H1 (cell line): ENCODE measurements around the gene HOXB3. TPM values are rescaled to one million over a fixed set of nuclear protein-coding genes. Genes with fewer than 3 reads are reported as not detected.

ENCODE experiments used
- ATF3 ChIP-seq: IDR thresholded peaks from 2 replicates; pipeline ENCODE4 v1.6.1; 2011; ENCODE audit warnings: low read depth, mild to moderate bottlenecking, low read length; ENCODE audit not compliant: insufficient read depth
- CREB1 ChIP-seq: IDR thresholded peaks from 2 replicates; pipeline ENCODE4 v1.6.1; 2012; ENCODE audit warnings: inconsistent platforms
- RAD21 ChIP-seq, 2 experiments: IDR thresholded peaks in 1 of 2; conservative IDR thresholded peaks in 1 of 2; 2 replicates each; pipeline ENCODE4 v1.6.1; 2011; ENCODE audit warnings: low read depth in 2 of 2, low read length in 2 of 2, improper control_type of control experiment in 1 of 2, inconsistent platforms in 1 of 2, mild to moderate bottlenecking in 1 of 2, moderate library complexity in 1 of 2
- SIN3A ChIP-seq, 2 experiments: IDR thresholded peaks in 1 of 2; conservative IDR thresholded peaks in 1 of 2; 2 replicates each; pipeline ENCODE4 v1.6.1; 2011 to 2012; ENCODE audit warnings: low read length in 2 of 2, improper control_type of control experiment in 1 of 2, low read depth in 1 of 2, mild to moderate bottlenecking in 1 of 2
- SIRT6 ChIP-seq: IDR thresholded peaks from one replicate; pipeline ENCODE4 v1.7.1; 2012; ENCODE audit warnings: low read length, inconsistent platforms
- TAF1 ChIP-seq: IDR thresholded peaks from 2 replicates; pipeline ENCODE4 v1.6.1; 2011; ENCODE audit warnings: mild to moderate bottlenecking, low read depth, low read length
- TCF12 ChIP-seq: IDR thresholded peaks from 2 replicates; pipeline ENCODE4 v1.6.1; 2011; ENCODE audit warnings: low read depth, mild to moderate bottlenecking, low read length
- TEAD4 ChIP-seq: IDR thresholded peaks from 2 replicates; pipeline ENCODE4 v1.6.1; 2012; ENCODE audit warnings: low read depth, low read length, inconsistent platforms, mixed read lengths
- YY1 ChIP-seq: IDR thresholded peaks from 2 replicates; pipeline ENCODE4 v1.6.1; 2011; ENCODE audit warnings: low read depth, mild to moderate bottlenecking, low read length
- polyA plus RNA-seq, 7 experiments: library from polyadenylated mRNA; depleted of rRNA in 3 of 7; stranded (reverse) in 5 of 7; unstranded in 2 of 7; fragments of >200 nt in 5 of 7; fragments of 200-250 nt in 2 of 7; gene quantifications; 1 replicate in 5 of 7; 2 replicates in 1 of 7; 4 replicates in 1 of 7; pipeline versions ENCODE4 v1.2.1 to v1.2.3, GENCODE V29; 2011 to 2013; ENCODE audit warnings: missing spikeins in 2 of 7, mixed read lengths in 2 of 7
- total RNA-seq: library from RNA; stranded (reverse); fragmentation: NEBNext Ultra II Directional; extraction: Animal tissue kit (Norgen Biotek cat#: 25700); gene quantifications from 2 replicates; pipeline ENCODE4 v1.2.1, GENCODE V29; 2021

Gene HOXB3
- total and polyA plus RNA-seq, 2 of the 8 experiments (the other 6 are each of a cell fraction or from before 2014, with no cell fraction given), result not detected

- TF ChIP-seq ATF3 (0 out of 2 replicates have a peak, but pooled peaks have one; percentile 6), TEAD4 (0 out of 2 replicates have a peak, but pooled peaks have one; percentile 13), SIRT6 (no peak), YY1 (peak; percentile 44; the same call in 1 of the 2 replicates), RAD21 (IDR thresholded peaks at IDR 0.05 in 1 of 2, conservative IDR thresholded peaks at IDR 0.05 in 1 of 2; ENCODE audit: low read depth in 2 of 2, low read length in 2 of 2) (peak; percentile 34 to 48; a peak in 3 of 4 replicates), CREB1 (peak; percentile 53; the same call in 1 of the 2 replicates), TCF12 (no peak), TAF1 (no peak), SIN3A (conservative IDR thresholded peaks at IDR 0.05 in 1 of 2, IDR thresholded peaks at IDR 0.05 in 1 of 2; ENCODE audit: low read depth in 1 of 2, low read length in 2 of 2) (no peak)
Observed at GRCh38 chr17:48636177-48637018, 46.4 kb upstream of the HOXB3 start (continued).
